ENCODE results near the gene DLST. TPM values are rescaled to one million over a fixed set of nuclear protein-coding genes. Genes with fewer than 3 reads are reported as not detected.

DLST gene
- total RNA-seq, 1 donor from 2014 or later: 58.6 TPM

GRCh38 chr14:74904635-74905503, 23.2 kb downstream of the DLST start:
- H3K4me3 ChIP-seq (ENCODE audit: low read depth, low read length): no peak overlapping the region
- TF ChIP-seq CTCF (conservative IDR thresholded peaks at IDR 0.05; ENCODE audit: low read depth, low read length): no peak
- no peak for DNase-seq (ENCODE audit: low read depth)

GRCh38 chr14:74905595-74906142, 24.0 kb downstream of the DLST start:
- TF ChIP-seq CTCF (conservative IDR thresholded peaks at IDR 0.05; ENCODE audit: low read depth, low read length): peak; percentile 98
- no peak overlapping the region for H3K4me3 ChIP-seq (ENCODE audit: low read depth, low read length)
- DNase-seq (ENCODE audit: low read depth): no peak

- H3K4me3 ChIP-seq (ENCODE audit: low read depth, low read length): no peak overlapping the region
- peak; percentile 43 for TF ChIP-seq CTCF (conservative IDR thresholded peaks at IDR 0.05; ENCODE audit: low read depth, low read length)
- DNase-seq (ENCODE audit: low read depth): no peak
These were observed 25.3 kb downstream of the DLST start for GRCh38 chr14:74906925-74907521.

- no peak overlapping the region for H3K4me3 ChIP-seq (ENCODE audit: low read depth, low read length)
- DNase-seq (ENCODE audit: low read depth): no peak
- TF ChIP-seq CTCF (conservative IDR thresholded peaks at IDR 0.05; ENCODE audit: low read depth, low read length): no peak
These were observed 26.0 kb downstream of the DLST start for GRCh38 chr14:74907744-74908143.

- no peak for DNase-seq (ENCODE audit: low read depth)
These were observed 27.2 kb downstream of the DLST start for GRCh38 chr14:74908861-74909341.

GRCh38 chr14:74909501-74909900, 27.8 kb downstream of the DLST start:
- DNase-seq (ENCODE audit: low read depth): no peak
- no peak overlapping the region for H3K4me3 ChIP-seq (ENCODE audit: low read depth, low read length)
- TF ChIP-seq CTCF (conservative IDR thresholded peaks at IDR 0.05; ENCODE audit: low read depth, low read length): no peak

More at GRCh38 chr14:74908861-74909341, 27.2 kb downstream of the DLST start:
- H3K4me3 ChIP-seq (ENCODE audit: low read depth, low read length): no peak overlapping the region
- TF ChIP-seq CTCF (conservative IDR thresholded peaks at IDR 0.05; ENCODE audit: low read depth, low read length): no peak
